GM18505 (cell line): Measurements from ENCODE around the gene PTBP1.

ENCODE experiments used
- ATAC-seq: cut with Tn5 transposase; IDR thresholded peaks from one replicate; pipeline ENCODE4 v1.9.1; 2021; ENCODE audit not compliant: unreplicated experiment
- POLR2A ChIP-seq: IDR thresholded peaks from 4 replicates; pipeline ENCODE4 v1.6.1; 2011; ENCODE audit warnings: borderline replicate concordance; ENCODE audit not compliant: insufficient read depth, insufficient read length; ENCODE audit errors: extremely low read depth

The PTBP1 gene

GRCh38 chr19:781800-782184 lies 15.5 kb upstream of the PTBP1 start:
- no peak for TF ChIP-seq POLR2A
- no peak for ATAC-seq

GRCh38 chr19:782185-782877 lies 14.9 kb upstream of the PTBP1 start:
- ATAC-seq: no peak
- no peak for TF ChIP-seq POLR2A

- TF ChIP-seq POLR2A: no peak
- no peak for ATAC-seq
Observed at GRCh38 chr19:782878-783668, 14.2 kb upstream of the PTBP1 start.

- ATAC-seq: no peak
- TF ChIP-seq POLR2A: no peak
Observed at GRCh38 chr19:784541-784940, 12.7 kb upstream of the PTBP1 start.

GRCh38 chr19:787536-787935 lies 9.7 kb upstream of the PTBP1 start:
- ATAC-seq: no peak
- TF ChIP-seq POLR2A: no peak

- no peak for ATAC-seq
Observed at GRCh38 chr19:788686-788982, 8.6 kb upstream of the PTBP1 start.

GRCh38 chr19:788983-789700 lies 8.1 kb upstream of the PTBP1 start:
- no peak for ATAC-seq

More at GRCh38 chr19:788686-788982, 8.6 kb upstream of the PTBP1 start:
- no peak for TF ChIP-seq POLR2A

GRCh38 chr19:789701-790060 lies 7.6 kb upstream of the PTBP1 start:
- no peak for TF ChIP-seq POLR2A
- no peak for ATAC-seq

More at GRCh38 chr19:788983-789700, 8.1 kb upstream of the PTBP1 start:
- TF ChIP-seq POLR2A: no peak

GRCh38 chr19:791007-791566 lies 6.2 kb upstream of the PTBP1 start:
- TF ChIP-seq POLR2A: no peak
- ATAC-seq: no peak

- no peak for TF ChIP-seq POLR2A
- no peak for ATAC-seq
Observed at GRCh38 chr19:791567-792305, 5.5 kb upstream of the PTBP1 start.

GRCh38 chr19:792306-792885 lies 4.9 kb upstream of the PTBP1 start:
- no peak for TF ChIP-seq POLR2A
- ATAC-seq: no peak

- no peak for ATAC-seq
- no peak for TF ChIP-seq POLR2A
Observed at GRCh38 chr19:793806-794205, 3.4 kb upstream of the PTBP1 start.
